ENCODE results near the gene CHGA.

CHGA gene

DNA sequence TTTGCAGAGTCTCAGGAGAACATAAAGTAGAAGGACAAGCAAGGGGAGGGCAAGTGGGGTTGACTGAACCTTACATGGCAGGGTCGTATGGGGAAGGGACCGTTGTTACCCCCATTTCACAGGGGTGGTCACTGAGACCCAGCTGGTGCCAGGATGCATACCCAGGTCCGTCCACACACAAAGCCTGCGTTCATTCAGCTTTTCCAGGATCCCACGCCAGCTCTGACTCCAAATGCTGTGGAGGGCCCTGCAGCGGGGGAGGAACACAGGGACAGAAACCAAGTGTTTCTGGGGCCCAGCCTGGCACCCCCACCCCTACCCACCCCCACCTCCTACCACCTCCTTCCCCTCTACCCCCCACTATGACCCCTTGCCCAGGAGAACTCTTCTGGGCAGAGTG, 16.5 kb upstream of the CHGA start:
- DNase-seq: no peak

GRCh38 chr14:92906823-92907222, 16.1 kb upstream of the CHGA start:
- peak in 1 of 2 experiments; percentile 25 for DNase-seq

DNA sequence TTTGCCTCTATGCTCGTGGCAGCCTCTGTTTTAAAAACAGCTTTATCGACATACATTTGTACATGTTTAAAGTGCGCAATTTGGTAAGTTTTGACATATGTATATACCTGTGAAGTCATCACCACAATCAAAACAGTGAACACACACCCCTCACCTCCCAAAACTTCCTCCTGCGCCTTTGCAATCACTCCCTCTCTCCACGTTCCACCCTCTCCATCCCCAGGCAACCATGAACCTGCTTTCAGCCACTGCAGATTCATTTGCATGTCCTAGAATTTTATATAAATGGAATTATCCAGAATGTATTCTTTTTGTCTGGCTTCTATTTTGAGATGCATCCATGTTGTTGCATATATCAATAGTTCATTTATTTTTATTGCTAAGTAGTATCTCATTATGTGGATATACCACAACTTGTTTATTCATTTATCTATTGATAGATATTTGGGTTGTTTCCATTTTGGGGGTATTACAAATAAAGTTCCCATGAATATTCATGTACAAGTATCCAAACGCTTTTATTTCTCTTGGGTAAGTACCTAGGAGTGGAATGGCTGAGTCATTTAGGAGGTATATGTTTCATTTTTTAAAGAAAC, 15.5 kb upstream of the CHGA start:
- DNase-seq: no peak

DNA sequence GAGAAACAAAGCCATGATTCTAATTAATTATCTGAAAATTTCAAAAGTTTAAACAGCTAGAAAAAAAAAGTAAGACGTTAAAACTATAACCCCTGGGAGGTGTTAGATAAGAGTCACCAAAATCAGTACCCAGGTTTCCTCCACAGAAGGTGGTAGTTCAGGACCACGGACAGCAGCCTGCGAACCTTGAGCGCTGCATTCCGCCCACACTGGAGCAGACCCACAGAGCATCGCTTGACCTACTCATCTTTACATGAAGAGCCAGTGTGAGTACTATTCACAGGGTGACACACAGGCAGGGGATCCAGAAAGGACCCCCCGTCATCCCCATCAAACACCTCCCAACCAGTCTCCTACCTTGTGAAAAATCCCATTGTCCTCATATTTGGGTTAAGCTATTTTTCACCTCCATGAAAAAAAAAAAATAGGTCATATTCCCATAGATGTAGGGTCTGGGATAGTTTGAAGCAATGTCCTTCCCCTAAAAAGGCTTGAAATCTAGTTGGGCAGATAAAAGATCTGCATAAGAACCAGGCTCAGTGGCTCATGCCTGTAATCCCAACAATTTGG, 8.8 kb upstream of the CHGA start:
- no peak for DNase-seq

DNA sequence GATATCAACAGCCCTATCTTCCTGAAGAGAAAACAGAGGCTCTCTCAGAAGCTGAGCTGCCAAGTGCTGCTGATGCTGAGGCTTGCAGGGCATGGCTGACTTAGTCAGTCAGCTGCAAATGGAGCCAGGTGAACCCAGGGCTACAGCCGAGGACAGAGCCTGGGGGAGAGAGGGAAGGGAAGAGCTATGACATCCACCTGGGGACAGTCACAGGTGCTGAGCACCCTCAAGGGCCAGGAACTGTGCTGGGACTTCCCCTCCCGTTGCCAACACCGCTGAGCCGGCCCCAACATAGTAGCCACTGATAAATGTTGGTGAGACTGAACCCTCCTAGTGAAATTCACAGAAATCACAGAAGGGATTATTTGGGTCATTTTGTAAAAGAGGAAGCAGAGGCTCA, 6.7 kb upstream of the CHGA start:
- DNase-seq: no peak

DNA sequence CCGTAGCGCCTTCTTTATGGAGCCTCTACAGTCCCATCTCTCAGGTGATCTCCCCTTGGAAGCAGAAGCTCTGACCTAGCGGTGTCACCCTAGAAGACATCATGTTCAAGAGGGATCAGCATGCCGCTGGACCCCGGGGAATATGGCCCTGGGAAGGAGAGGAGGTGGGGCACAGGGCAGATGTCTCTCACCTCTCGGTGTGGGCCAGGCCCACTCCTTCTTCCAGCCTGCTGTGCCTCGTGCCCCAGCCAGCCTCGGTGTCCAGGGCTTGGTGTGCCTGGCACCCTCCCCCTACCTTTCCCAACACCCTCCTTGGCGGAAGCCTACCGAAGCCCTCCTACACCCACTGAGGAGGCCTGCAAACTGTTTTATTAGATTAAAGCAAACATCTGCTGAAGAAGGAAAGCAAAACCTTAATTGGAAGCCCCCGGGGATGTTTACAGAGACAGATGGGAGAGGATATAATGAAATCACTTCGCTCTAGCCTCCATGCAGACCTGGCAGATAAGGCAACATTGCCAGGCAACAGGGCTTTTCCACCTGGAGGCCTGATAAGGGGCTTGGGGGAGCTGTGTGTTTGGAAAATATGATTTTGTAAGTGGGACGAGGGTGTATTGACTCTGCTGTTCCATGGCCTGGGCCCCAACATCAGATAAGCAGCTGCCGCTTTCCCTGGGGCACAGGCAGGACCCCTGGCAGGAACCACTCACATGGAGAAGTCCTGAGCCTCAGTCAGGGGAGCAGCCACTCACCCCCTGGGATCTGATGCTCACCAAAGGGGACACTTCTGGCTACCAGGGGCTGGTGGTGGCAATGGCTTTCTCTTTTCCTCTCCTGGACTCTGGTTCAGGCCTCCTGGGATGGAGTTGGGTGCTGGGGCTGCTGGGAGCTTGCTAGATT, 5.7 kb upstream of the CHGA start:
- DNase-seq: no peak

DNA sequence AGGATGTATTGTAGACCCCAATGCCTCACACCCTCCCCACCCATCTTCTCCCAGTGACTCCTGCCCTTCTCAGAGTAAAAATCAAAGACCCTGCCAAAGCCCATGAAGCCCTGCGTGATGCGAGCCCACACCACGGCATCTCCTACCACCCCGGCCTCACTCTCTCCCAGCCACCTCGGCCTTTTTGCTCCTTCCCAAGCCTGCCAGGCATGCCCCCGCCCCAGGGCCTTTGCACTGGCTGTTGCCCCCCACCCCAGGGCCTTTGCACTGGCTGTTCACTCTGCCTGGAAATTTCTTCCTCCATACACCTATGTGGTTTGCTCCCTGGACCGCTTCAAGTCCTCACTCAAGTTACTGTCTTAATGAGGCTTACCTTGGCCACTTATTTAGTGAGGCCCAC, 5.0 kb upstream of the CHGA start:
- no peak for DNase-seq

GRCh38 chr14:92920001-92920400, 2.9 kb upstream of the CHGA start:
- DNase-seq: no peak

GRCh38 chr14:92922155-92922735, 705 bp upstream of the CHGA start:
- DNase-seq: no peak

GRCh38 chr14:92923744-92924103, 774 bp downstream of the CHGA start:
- no peak for DNase-seq

GRCh38 chr14:92924247-92924646, 1.3 kb downstream of the CHGA start:
- DNase-seq: no peak

DNA sequence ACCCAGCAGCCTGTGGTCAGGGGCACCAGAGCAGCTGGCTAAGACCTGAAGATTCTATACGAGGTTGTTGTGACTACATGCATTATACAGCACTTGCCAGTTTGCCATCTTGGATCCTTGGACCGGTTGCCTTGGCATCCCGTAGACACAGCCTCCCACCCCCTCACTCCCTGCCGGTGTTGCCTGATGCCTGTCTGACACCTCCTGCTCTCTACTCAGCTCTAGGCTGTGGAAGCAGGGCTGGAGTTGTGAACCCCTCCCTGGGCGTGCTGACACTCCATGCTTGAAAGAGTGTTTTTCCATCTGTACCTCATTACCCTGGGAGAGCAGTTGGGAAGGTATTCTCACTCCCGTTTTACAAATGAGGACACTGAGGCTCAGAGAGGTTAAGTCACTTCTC, 2.5 kb downstream of the CHGA start:
- DNase-seq: no peak

GRCh38 chr14:92926180-92926845, 3.4 kb downstream of the CHGA start:
- no peak for DNase-seq

GRCh38 chr14:92926931-92927330, 4.0 kb downstream of the CHGA start:
- no peak for DNase-seq

GRCh38 chr14:92927349-92928257, 4.7 kb downstream of the CHGA start:
- no peak for DNase-seq

GRCh38 chr14:92928258-92928629, 5.3 kb downstream of the CHGA start:
- no peak for DNase-seq

- no peak for DNase-seq
Observed at GRCh38 chr14:92928961-92929688, 6.2 kb downstream of the CHGA start.

DNA sequence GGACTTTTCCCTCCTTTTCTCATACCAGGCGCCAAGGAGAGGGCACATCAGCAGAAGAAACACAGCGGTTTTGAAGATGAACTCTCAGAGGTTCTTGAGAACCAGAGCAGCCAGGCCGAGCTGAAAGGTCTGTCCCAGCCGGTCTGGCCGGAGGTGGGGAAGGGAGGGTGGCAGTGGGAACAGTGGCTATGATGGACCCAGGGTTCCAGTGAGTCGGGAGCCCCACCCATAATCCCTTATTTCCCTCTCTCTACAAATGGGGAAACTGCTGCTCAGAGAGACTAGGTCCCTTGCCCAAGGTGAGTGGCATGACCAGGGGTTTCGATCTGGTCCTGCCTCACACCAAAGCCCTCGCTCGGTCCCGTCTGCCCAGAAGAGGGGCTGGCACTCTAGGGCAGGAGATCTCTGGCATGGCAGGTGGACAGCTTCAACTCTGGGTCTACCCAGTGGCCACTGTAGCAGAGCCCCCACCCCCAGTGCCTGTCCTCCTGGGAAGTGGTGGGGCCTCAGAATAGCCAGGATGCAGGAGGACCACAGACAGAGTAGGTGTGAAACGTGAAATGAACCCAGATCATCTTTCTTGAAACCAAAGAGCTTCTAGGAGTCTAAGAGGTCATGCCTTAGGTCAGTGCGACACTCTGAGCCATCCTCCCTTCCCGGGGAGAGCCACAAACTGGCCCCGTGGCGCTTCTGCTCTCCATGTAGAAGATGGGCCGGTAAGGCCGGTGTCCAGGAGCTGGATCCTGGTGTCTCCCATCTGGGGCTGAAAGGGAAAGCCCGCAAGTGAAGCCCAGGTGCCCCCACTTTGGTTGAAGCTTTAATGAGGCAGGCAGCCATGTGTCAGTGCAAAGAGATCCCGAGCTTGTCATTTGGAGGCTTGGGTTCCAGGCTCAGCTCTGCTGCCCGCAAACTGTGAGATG, 7.0 kb downstream of the CHGA start:
- no peak for DNase-seq

DNA sequence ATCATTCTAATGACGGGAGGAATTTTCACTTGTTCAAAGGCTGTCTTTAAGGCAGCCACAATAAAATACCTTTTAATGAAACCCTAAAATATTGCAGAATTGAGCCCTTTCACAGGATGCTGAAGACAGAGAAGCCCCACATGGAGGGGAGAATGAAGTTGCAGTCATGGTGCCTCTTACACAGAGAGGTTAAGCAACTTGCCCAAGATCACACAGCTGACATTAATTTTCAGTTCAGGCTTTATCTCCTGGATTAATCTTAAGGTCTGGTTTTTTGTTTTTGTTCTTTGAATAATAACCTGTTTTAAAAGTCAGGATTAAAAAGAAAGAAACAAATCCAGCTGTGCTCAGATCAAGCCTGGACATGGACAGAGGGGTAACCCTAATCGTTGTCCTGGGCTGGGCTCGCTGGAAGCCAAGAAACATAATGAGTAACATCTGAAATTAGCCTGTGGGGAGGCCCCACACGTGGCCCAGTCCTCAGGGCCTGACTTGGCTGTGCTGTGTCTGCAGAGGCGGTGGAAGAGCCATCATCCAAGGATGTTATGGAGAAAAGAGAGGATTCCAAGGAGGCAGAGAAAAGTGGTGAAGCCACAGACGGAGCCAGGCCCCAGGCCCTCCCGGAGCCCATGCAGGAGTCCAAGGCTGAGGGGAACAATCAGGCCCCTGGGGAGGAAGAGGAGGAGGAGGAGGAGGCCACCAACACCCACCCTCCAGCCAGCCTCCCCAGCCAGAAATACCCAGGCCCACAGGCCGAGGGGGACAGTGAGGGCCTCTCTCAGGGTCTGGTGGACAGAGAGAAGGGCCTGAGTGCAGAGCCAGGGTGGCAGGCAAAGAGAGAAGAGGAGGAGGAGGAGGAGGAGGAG, 8.0 kb downstream of the CHGA start:
- DNase-seq: no peak
